ENCODE measurements around the gene GAD2. TPM values are rescaled to one million over a fixed set of nuclear protein-coding genes. Genes with fewer than 3 reads are reported as not detected.

Gene GAD2
- polyA plus RNA-seq, 1 of the 3 experiments (the other 2 are of a cell fraction), result not detected

DNA sequence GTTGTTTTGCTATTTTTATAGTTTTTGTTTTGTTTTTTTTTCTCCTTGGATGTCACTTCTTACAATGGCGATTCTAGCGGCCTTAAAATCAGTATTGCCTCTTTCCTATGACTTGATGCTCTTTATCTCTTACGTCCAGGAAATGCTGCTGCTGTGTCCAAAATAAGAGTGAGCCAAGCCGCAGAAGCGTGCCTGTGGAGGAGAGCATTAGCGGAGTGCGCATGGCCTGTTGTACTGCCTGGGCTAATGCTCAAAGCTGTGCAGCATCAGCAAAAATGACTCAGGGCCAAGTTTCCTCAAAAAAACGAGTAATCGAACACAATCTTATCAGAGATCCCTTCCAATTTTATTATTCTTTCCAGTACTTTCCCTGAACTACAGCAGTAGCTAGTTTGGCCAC, 18.5 kb upstream of the GAD2 start (continued):
- no peak for TF ChIP-seq RXRA (IDR thresholded peaks at IDR 0.05; ENCODE audit: borderline replicate concordance, low read depth)
- no peak for TF ChIP-seq SMC3 (IDR thresholded peaks at IDR 0.05; ENCODE audit: low read depth, low read length)
- TF ChIP-seq FOXM1 (IDR thresholded peaks at IDR 0.05; ENCODE audit: low read depth), result no peak
- no peak for TF ChIP-seq REST (IDR thresholded peaks at IDR 0.05; ENCODE audit: low read depth, low read length)
- no peak for TF ChIP-seq GATA2 (CRISPR knock-in tag; IDR thresholded peaks at IDR 0.05)

GRCh38 chr10:26199841-26200240, 16.7 kb upstream of the GAD2 start:
- Histone ChIP-seq H3K4me1 (ENCODE audit: control insufficient read depth in 1 of 2, insufficient read depth in 2 of 2, low read depth in 1 of 2, low read length in 1 of 2) (no peaks in the 10 kb centered on the region), H3K27ac (ENCODE audit: low read depth in 2 of 2, low read length in 1 of 2) (no peak overlapping the region), H3K79me2 (ENCODE audit: insufficient read depth) (no peaks in the 10 kb centered on the region), H3F3A (replicated peaks; ENCODE audit: insufficient read depth) (no peaks in the 10 kb centered on the region), H3K9me2 (no peaks in the 10 kb centered on the region), H3K9ac (no peak overlapping the region), H3K4me3 (ENCODE audit: low read depth in 2 of 2, low read length in 1 of 2) (no peak overlapping the region), H4K20me1 (ENCODE audit: insufficient read depth) (no peaks in the 10 kb centered on the region), H3K9me3 (no peaks in the 10 kb centered on the region), H2AFZ (ENCODE audit: low read depth) (no peak overlapping the region), H3K36me3 (replicated peaks in 1 of 2; ENCODE audit: control insufficient read depth in 1 of 2, insufficient read depth in 2 of 2, low read length in 1 of 2) (no peaks in the 10 kb centered on the region), H3K4me2 (no peak overlapping the region), H3K27me3 (ENCODE audit: insufficient read depth) (no peaks in the 10 kb centered on the region)
- 3% methylated on average over 4 of the region's 4 CpGs for WGBS (ENCODE audit: low lambda C conversion rate)
- no peak for DNase-seq
- TF ChIP-seq YY1 (IDR thresholded peaks at IDR 0.05; ENCODE audit: low read depth) (no peak), TCF12 (IDR thresholded peaks at IDR 0.05) (no peak), SMC3 (IDR thresholded peaks at IDR 0.05; ENCODE audit: low read depth, low read length) (no peak), GATA2 (CRISPR knock-in tag; IDR thresholded peaks at IDR 0.05) (no peak), TEAD4 (IDR thresholded peaks at IDR 0.05; ENCODE audit: borderline replicate concordance, insufficient read depth) (no peak)
- TF ChIP-seq, protein P1, sequence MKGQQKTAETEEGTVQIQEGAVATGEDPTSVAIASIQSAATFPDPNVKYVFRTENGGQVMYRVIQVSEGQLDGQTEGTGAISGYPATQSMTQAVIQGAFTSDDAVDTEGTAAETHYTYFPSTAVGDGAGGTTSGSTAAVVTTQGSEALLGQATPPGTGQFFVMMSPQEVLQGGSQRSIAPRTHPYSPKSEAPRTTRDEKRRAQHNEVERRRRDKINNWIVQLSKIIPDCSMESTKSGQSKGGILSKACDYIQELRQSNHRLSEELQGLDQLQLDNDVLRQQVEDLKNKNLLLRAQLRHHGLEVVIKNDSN (IDR thresholded peaks at IDR 0.05; ENCODE audit: borderline replicate concordance, low read depth), result no peak
- TF ChIP-seq, protein P2, sequence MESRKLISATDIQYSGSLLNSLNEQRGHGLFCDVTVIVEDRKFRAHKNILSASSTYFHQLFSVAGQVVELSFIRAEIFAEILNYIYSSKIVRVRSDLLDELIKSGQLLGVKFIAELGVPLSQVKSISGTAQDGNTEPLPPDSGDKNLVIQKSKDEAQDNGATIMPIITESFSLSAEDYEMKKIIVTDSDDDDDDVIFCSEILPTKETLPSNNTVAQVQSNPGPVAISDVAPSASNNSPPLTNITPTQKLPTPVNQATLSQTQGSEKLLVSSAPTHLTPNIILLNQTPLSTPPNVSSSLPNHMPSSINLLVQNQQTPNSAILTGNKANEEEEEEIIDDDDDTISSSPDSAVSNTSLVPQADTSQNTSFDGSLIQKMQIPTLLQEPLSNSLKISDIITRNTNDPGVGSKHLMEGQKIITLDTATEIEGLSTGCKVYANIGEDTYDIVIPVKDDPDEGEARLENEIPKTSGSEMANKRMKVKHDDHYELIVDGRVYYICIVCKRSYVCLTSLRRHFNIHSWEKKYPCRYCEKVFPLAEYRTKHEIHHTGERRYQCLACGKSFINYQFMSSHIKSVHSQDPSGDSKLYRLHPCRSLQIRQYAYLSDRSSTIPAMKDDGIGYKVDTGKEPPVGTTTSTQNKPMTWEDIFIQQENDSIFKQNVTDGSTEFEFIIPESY (IDR thresholded peaks at IDR 0.05; ENCODE audit: borderline replicate concordance, low read depth), result no peak
- POLR2A ChIA-PET, result no interaction called here
- CTCF ChIA-PET, result no interaction called here
